ENCODE results near the gene PAM16. TPM values are rescaled to one million over a fixed set of nuclear protein-coding genes. Genes with fewer than 3 reads are reported as not detected.

Gene PAM16
- total RNA-seq, 1 experiment from 2014 or later, result 80.4 TPM

- H3K23me2 ChIP-seq (ENCODE audit: insufficient read length, low read depth, low read length, poor library complexity, severe bottlenecking), result peaks cover 4% of the 10 kb centered on the region
- no peak overlapping the region for H3K4me2 ChIP-seq (ENCODE audit: insufficient read depth, insufficient read length, low read length)
- no peak overlapping the region for H4K5ac ChIP-seq (ENCODE audit: insufficient read length, low read depth, low read length)
- whole genome bisulfite sequencing (ENCODE audit: extremely low coverage, insufficient read length, low lambda C conversion rate), result no CpG with 5 or more reads among the region's 12 CpGs
- TF ChIP-seq CTCF (conservative IDR thresholded peaks at IDR 0.05), result no peak
- H3K4me1 Mint-ChIP-seq, result 0 out of 4 replicates have a peak, but pooled peaks cover 0 to 3% of the 10 kb centered on the region in 2 experiments
- no peak overlapping the region for H3K27ac Mint-ChIP-seq
- H4K20me1 ChIP-seq (ENCODE audit: control insufficient read depth, insufficient read depth, insufficient read length), result no peaks in the 10 kb centered on the region
- no peak overlapping the region for H2BK15ac ChIP-seq (ENCODE audit: low read depth, low read length)
- no peak overlapping the region for H2AK5ac ChIP-seq (ENCODE audit: insufficient read length, low read length)
- no peak overlapping the region for H3K4ac ChIP-seq (ENCODE audit: low read depth, low read length)
- H4K91ac ChIP-seq (ENCODE audit: insufficient read length, low read depth, low read length), result no peak overlapping the region
- no peak overlapping the region for H3K14ac ChIP-seq (ENCODE audit: insufficient read depth, low read length)
- H4K8ac ChIP-seq (replicated peaks; ENCODE audit: insufficient read length, low read depth, low read length), result no peak overlapping the region
- no peaks in the 10 kb centered on the region for H3K9me3 ChIP-seq (ENCODE audit: control insufficient read depth, low read depth, low read length)
- H2BK120ac ChIP-seq (ENCODE audit: low read depth, low read length, poor library complexity, severe bottlenecking), result no peak overlapping the region
- H3K9me3 Mint-ChIP-seq, result no peaks in the 10 kb centered on the region; a peak in 1 of 5 replicates
- no peak overlapping the region for H3K56ac ChIP-seq (ENCODE audit: insufficient read length, low read depth, low read length)
- no peaks in the 10 kb centered on the region for H3K27me3 ChIP-seq (ENCODE audit: insufficient read depth, low read length)
- no peaks in the 10 kb centered on the region for H3K4me1 ChIP-seq (ENCODE audit: insufficient read depth, low read length)
- H2BK20ac ChIP-seq (ENCODE audit: low read depth, low read length, poor library complexity, severe bottlenecking), result no peak overlapping the region
- no peak overlapping the region for H3K9ac ChIP-seq (ENCODE audit: extremely low read depth, insufficient read length, low read length)
- no peaks in the 10 kb centered on the region for H3K27me3 Mint-ChIP-seq (ENCODE audit: low read depth)
- H3K79me2 ChIP-seq (ENCODE audit: insufficient read depth, low read length), result no peaks in the 10 kb centered on the region
- no peak overlapping the region for H3K27ac ChIP-seq (ENCODE audit: insufficient read length, low read depth, low read length)
- H2BK5ac ChIP-seq (ENCODE audit: insufficient read length, low read length), result no peak overlapping the region
- peaks cover 2 to 4% (median 2%) of the 10 kb centered on the region in 3 experiments; a peak in 2 of 7 replicates for H3K36me3 Mint-ChIP-seq (ENCODE audit: insufficient read depth in 1 of 3, low read depth in 3 of 3)
- H3K4me3 Mint-ChIP-seq, result no peak overlapping the region
- no peak overlapping the region for H3K23ac ChIP-seq (ENCODE audit: insufficient read length, low read depth, low read length)
- no peak overlapping the region for H2BK12ac ChIP-seq (ENCODE audit: insufficient read length, low read depth, low read length)
- DNase-seq, result no peak
- no peak overlapping the region for H3T11ph ChIP-seq (ENCODE audit: low read length)
- no peaks in the 10 kb centered on the region for H3K79me1 ChIP-seq (ENCODE audit: insufficient read depth, low read depth, low read length, poor library complexity, severe bottlenecking)
- no peak overlapping the region for H2AFZ ChIP-seq (ENCODE audit: low read length)
- H3K18ac ChIP-seq (ENCODE audit: insufficient read length, low read depth, low read length), result no peak overlapping the region
Observed at GRCh38 chr16:4361944-4362311, 10.8 kb upstream of the PAM16 start.
